OCI-LY7 (cell line): ENCODE results near the gene PNCK. TPM values are rescaled to one million over a fixed set of nuclear protein-coding genes. Genes with fewer than 3 reads are reported as not detected.

Source experiments
- BruUV-seq: library from RNA; stranded (reverse); fragments of 400-500 nt; replicated peaks from 2 replicates; lab custom pipeline; 2021; lab: Mats Ljungman, UMichigan
- CTCF ChIA-PET: fragments of 300-600 bp; sonication (Branson Sonifier 250); formaldehyde crosslinking; loops from one replicate; lab custom pipeline; 2022; ENCODE audit warnings: antibody characterized with exemption; ENCODE audit not compliant: unreplicated experiment; lab: Charles Lee
- POLR2A ChIA-PET: fragments of 300-600 bp; sonication (Branson Sonifier 250); formaldehyde crosslinking; loops from one replicate; lab custom pipeline; 2022; ENCODE audit warnings: antibody characterized with exemption; lab: Charles Lee
- DNase-seq: peaks from one replicate; pipeline ENCODE4 v3.0.0-alpha.2; 2015; ENCODE audit warnings: low spot score
- H2AFZ ChIP-seq: fragments of 200-600 bp; sonication (generic), shearing (Covaris generic); 2 replicates; pipeline ENCODE4 v1.6.1; 2014; ENCODE audit warnings: mild to moderate bottlenecking, antibody characterized with exemption, low read length, moderate library complexity
- H3K27ac ChIP-seq: fragments of 200-600 bp; sonication (generic); 2 replicates; pipeline ENCODE4 v1.5.1; 2014; ENCODE audit warnings: mixed run types, low read depth, mild to moderate bottlenecking, moderate library complexity, low read length, inconsistent platforms; ENCODE audit not compliant: poor library complexity, severe bottlenecking
- H3K36me3 ChIP-seq: fragments of 200-600 bp; sonication (generic); 2 replicates; pipeline ENCODE4 v1.6.1; 2014; ENCODE audit warnings: mild to moderate bottlenecking, antibody characterized with exemption, low read length, moderate library complexity, mixed read lengths; ENCODE audit not compliant: insufficient read depth
- H3K4me1 ChIP-seq: fragments of 200-600 bp; sonication (generic); 2 replicates; pipeline ENCODE4 v1.5.1; 2014; ENCODE audit warnings: mild to moderate bottlenecking, low read length; ENCODE audit not compliant: insufficient read depth, poor library complexity, severe bottlenecking
- H3K4me2 ChIP-seq: fragments of 200-600 bp; sonication (generic); 2 replicates; pipeline ENCODE4 v1.6.1; 2014; ENCODE audit warnings: mild to moderate bottlenecking, low read length
- H3K4me3 ChIP-seq: fragments of 200-600 bp; sonication (generic); 2 replicates; pipeline ENCODE4 v1.5.1; 2014; ENCODE audit warnings: mild to moderate bottlenecking, low read depth, low read length; ENCODE audit not compliant: poor library complexity, severe bottlenecking
- H3K79me2 ChIP-seq: fragments of 200-600 bp; sonication (generic); 2 replicates; pipeline ENCODE4 v1.6.1; 2016; ENCODE audit warnings: low read depth, mild to moderate bottlenecking, low read length, moderate library complexity, mixed read lengths; ENCODE audit not compliant: insufficient read depth
- H3K9me2 ChIP-seq: fragments of 200-600 bp; sonication (generic); 2 replicates; pipeline ENCODE4 v1.6.1; 2016; ENCODE audit warnings: mild to moderate bottlenecking, low read length, mixed read lengths; ENCODE audit not compliant: insufficient read depth
- H3K9me3 ChIP-seq: fragments of 200-600 bp; sonication (generic); 2 replicates; pipeline ENCODE4 v1.6.1; 2014; ENCODE audit warnings: mild to moderate bottlenecking, mixed run types, low read length, mixed read lengths
- H4K20me1 ChIP-seq: fragments of 200-600 bp; sonication (generic); 2 replicates; pipeline ENCODE4 v1.6.1; 2014; ENCODE audit warnings: mild to moderate bottlenecking, antibody characterized with exemption, low read length, moderate library complexity, mixed read lengths; ENCODE audit not compliant: insufficient read depth
- EZH2phosphoT487 ChIP-seq: fragments of 200-600 bp; sonication (generic); IDR thresholded peaks from 2 replicates; pipeline ENCODE4 v1.6.1; 2018; ENCODE audit warnings: low read depth, borderline replicate concordance, mild to moderate bottlenecking, mixed run types, antibody characterized with exemption, low read length, moderate library complexity, mixed read lengths
- intact Hi-C: fragments of 100-400 bp; cut with micrococcal nuclease; formaldehyde crosslinking; loops from one replicate; pipeline ENCODE4 v1.10.0; 2022; ENCODE audit not compliant: unreplicated experiment
- total RNA-seq, 2 experiments: library from RNA; depleted of rRNA in 1 of 2; stranded (reverse); fragments of >200 nt in 1 of 2; shearing (Covaris generic) in 1 of 2; gene quantifications; 2 replicates each; pipeline ENCODE4 v1.2.3, GENCODE V29; 2014 to 2022
- TF ChIP-seq, protein P1 (sequence below): fragments of 200-600 bp; sonication (generic); conservative IDR thresholded peaks from 2 replicates; pipeline ENCODE4 v1.5.1; 2014; ENCODE audit warnings: mild to moderate bottlenecking, antibody characterized with exemption, low read length, moderate library complexity, mixed read lengths

Gene PNCK
- total RNA-seq, 2 experiments from 2014 or later: 0.19 TPM; not detected in 1

DNA sequence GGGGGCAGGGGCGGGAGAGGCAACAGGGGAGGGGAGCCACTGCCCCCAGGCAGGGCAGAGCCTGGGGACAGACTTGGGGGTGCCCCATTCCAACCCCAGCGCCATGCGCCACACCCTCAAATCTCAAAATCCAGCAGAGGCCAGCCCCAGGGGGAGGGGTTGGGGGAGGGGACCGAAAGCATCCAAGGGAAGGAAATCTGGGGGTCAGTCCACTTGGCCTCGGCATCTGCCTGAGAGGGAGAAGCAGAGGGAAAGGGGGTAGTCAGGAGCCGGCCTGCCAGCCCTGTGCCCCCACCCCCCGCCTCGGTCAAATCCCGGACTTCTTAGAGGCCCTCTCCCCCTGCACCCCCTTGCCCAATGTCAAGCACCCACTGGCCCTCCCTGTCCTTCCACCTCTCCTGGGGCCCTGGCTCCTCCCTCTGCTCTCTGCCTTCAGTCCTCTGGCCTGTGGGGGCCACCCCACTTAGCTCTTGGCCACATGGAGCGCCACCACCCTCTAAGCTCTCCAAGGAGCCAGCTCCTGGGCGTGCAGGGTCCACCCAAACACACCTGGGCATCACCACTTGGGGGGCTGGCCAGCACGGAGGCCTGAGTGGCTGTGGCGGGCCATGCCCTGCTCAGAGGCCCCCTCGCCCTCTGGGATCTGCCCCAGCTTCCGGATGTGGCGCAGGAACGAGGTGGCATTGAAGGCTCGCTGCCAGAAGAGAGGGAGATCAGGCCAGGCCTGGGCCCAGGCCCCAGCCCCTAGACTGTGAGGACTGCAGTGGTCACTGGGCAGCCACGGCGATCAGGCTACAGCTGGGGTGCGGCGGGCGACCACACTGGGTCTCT lies 3.5 kb downstream of the PNCK start:
- no TSS peak for BruUV-seq
- TF ChIP-seq, protein P1, sequence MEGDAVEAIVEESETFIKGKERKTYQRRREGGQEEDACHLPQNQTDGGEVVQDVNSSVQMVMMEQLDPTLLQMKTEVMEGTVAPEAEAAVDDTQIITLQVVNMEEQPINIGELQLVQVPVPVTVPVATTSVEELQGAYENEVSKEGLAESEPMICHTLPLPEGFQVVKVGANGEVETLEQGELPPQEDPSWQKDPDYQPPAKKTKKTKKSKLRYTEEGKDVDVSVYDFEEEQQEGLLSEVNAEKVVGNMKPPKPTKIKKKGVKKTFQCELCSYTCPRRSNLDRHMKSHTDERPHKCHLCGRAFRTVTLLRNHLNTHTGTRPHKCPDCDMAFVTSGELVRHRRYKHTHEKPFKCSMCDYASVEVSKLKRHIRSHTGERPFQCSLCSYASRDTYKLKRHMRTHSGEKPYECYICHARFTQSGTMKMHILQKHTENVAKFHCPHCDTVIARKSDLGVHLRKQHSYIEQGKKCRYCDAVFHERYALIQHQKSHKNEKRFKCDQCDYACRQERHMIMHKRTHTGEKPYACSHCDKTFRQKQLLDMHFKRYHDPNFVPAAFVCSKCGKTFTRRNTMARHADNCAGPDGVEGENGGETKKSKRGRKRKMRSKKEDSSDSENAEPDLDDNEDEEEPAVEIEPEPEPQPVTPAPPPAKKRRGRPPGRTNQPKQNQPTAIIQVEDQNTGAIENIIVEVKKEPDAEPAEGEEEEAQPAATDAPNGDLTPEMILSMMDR: no peak
- no peak for TF ChIP-seq EZH2phosphoT487

GRCh38 chrX:153669174-153669890 lies 4.3 kb downstream of the PNCK start:
- Histone ChIP-seq H3K9me3 (no peaks in the 10 kb centered on the region), H3K4me3 (no peak overlapping the region), H3K79me2 (no peaks in the 10 kb centered on the region), H3K36me3 (no peaks in the 10 kb centered on the region), H4K20me1 (no peaks in the 10 kb centered on the region), H3K9me2 (no peaks in the 10 kb centered on the region), H3K4me1 (no peaks in the 10 kb centered on the region), H3K27ac (no peak overlapping the region), H3K4me2 (no peak overlapping the region), H2AFZ (no peak overlapping the region)
- no peak for TF ChIP-seq EZH2phosphoT487
- TF ChIP-seq, protein P1: peak; percentile 81
- BruUV-seq: no TSS peak
- DNase-seq: peak; percentile 46
- POLR2A ChIA-PET: no interaction called here
- intact Hi-C loops: loop anchor here (1.0 kb wide), 1 partner anchor 130 kb away; no protein-coding TSS in a partner anchor
- CTCF ChIA-PET: no interaction called here

More for the DNA sequence above, 3.5 kb downstream of the PNCK start:
- no peaks in the 10 kb centered on the region for H4K20me1 ChIP-seq
- intact Hi-C loops: loop anchor here (1.0 kb wide), 1 partner anchor 131 kb away; no protein-coding TSS in a partner anchor
- H3K79me2 ChIP-seq: no peaks in the 10 kb centered on the region
- no peak overlapping the region for H3K27ac ChIP-seq
- DNase-seq: no peak
- CTCF ChIA-PET: no interaction called here
- no peaks in the 10 kb centered on the region for H3K9me3 ChIP-seq
- POLR2A ChIA-PET: no interaction called here
- no peaks in the 10 kb centered on the region for H3K36me3 ChIP-seq
- no peak overlapping the region for H3K4me2 ChIP-seq
- no peaks in the 10 kb centered on the region for H3K4me1 ChIP-seq
- H3K4me3 ChIP-seq: no peak overlapping the region
- no peak overlapping the region for H2AFZ ChIP-seq
- no peaks in the 10 kb centered on the region for H3K9me2 ChIP-seq
